SK-N-SH (cell line): ENCODE results near the gene OR51F1. TPM values are rescaled to one million over a fixed set of nuclear protein-coding genes. Genes with fewer than 3 reads are reported as not detected.

Experiments used
- polyA plus RNA-seq, 3 experiments: library from polyadenylated mRNA; depleted of rRNA; stranded (reverse); fragments of >200 nt; gene quantifications; 2 replicates each; pipeline ENCODE4 v1.2.3, GENCODE V29; 2012
- small RNA-seq, 7 experiments: library from RNA; depleted of rRNA; stranded (forward); fragments of <200 nt; gene quantifications; one replicate each; pipeline ENCODE3, GENCODE V24; 2012

Gene OR51F1
- polyA plus RNA-seq, 1 of the 3 experiments (the other 2 are of a cell fraction): not detected

Small RNAs within 50 kb of the gene (small RNA-seq; reads per million reads assigned to genes)
- 0 reads per million in 7 experiments for gene RF00091

Other genes starting within 250 kb of the OR51F1 start
- gene OR52M1, start 224.7 kb downstream of the OR51F1 start, polyA plus RNA-seq (2012; rRNA removed): not detected in 2 replicates
- not detected in 2 replicates for gene OR52I2, start 188.2 kb downstream of the OR51F1 start, polyA plus RNA-seq (2012; rRNA removed)
- gene OR52I1, start 175.9 kb downstream of the OR51F1 start, polyA plus RNA-seq (2012; rRNA removed): not detected in 2 replicates
- gene TRIM68, start 161.7 kb downstream of the OR51F1 start, polyA plus RNA-seq (2012; rRNA removed): 4.9 and 6.1 TPM in 2 replicates
- gene OR51D1, start 132.5 kb downstream of the OR51F1 start, polyA plus RNA-seq (2012; rRNA removed): not detected in 2 replicates
- gene OR51E1, start 126.0 kb downstream of the OR51F1 start, polyA plus RNA-seq (2012; rRNA removed): not detected in 2 replicates
- 0.03 TPM in 1 of 2 replicates, not detected in the other for gene OR51E2, start 72.1 kb downstream of the OR51F1 start, polyA plus RNA-seq (2012; rRNA removed)
- gene MMP26, start 65.2 kb downstream of the OR51F1 start, polyA plus RNA-seq (2012; rRNA removed): not detected in 2 replicates
- not detected in 2 replicates for gene OR52R1, start 34.4 kb upstream of the OR51F1 start, polyA plus RNA-seq (2012; rRNA removed)
- not detected in 2 replicates for gene OR51F2, start 51.4 kb upstream of the OR51F1 start, polyA plus RNA-seq (2012; rRNA removed)
- gene OR51S1, start 79.3 kb upstream of the OR51F1 start, polyA plus RNA-seq (2012; rRNA removed): not detected in 2 replicates
- not detected in 2 replicates for gene OR51T1, start 112.0 kb upstream of the OR51F1 start, polyA plus RNA-seq (2012; rRNA removed)
- not detected in 2 replicates for gene OR51A7, start 133.8 kb upstream of the OR51F1 start, polyA plus RNA-seq (2012; rRNA removed)
- not detected in 2 replicates for gene OR51G2, start 149.4 kb upstream of the OR51F1 start, polyA plus RNA-seq (2012; rRNA removed)
- gene OR51G1, start 154.4 kb upstream of the OR51F1 start, polyA plus RNA-seq (2012; rRNA removed): not detected in 2 replicates
- not detected in 2 replicates for gene OR51A4, start 177.7 kb upstream of the OR51F1 start, polyA plus RNA-seq (2012; rRNA removed)
- gene OR51A2, start 185.8 kb upstream of the OR51F1 start, polyA plus RNA-seq (2012; rRNA removed): not detected in 2 replicates
- gene OR51L1, start 224.9 kb upstream of the OR51F1 start, polyA plus RNA-seq (2012; rRNA removed): not detected in 2 replicates